ENCODE measurements around the gene TMEM81. TPM values are rescaled to one million over a fixed set of nuclear protein-coding genes. Genes with fewer than 3 reads are reported as not detected.

TMEM81 gene
- polyA plus RNA-seq, 1 experiment: 1.5 TPM

DNA sequence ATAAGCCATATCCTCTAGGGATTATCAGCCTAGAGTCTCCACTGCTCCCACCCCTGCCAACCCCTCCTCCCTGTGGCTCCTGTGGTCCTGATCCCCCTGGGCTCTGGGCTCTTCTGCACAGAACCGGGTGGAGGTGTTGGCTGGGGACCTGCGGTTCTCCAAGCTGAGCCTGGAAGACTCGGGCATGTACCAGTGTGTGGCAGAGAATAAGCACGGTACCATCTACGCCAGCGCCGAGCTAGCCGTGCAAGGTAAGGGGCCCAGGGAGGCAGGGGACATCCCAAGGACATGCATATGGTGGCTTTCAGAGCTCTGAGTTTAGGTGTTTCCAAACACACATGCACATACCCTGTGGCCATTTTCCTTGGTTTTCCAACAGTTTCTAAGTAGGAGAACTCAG, 21.9 kb downstream of the TMEM81 start:
- TF ChIP-seq CTCF (IDR thresholded peaks at IDR 0.05; ENCODE audit: insufficient read depth, low read depth, low read length): no peak
- H3K4me3 ChIP-seq (ENCODE audit: low read depth, low read length): no peak overlapping the region
- no peaks in the 10 kb centered on the region; the same call in none of the 2 replicates for H3K27me3 ChIP-seq (ENCODE audit: control insufficient read depth, insufficient read depth, low read length)
- ChIA-PET CTCF (interaction anchor here (0.7 to 4.9 kb wide), 27 partner anchors 9 to 255 kb away, joined by 3 to 116 read pairs (median 9); no protein-coding TSS in a partner anchor), POLR2A (no interaction called here)
- no peaks in the 10 kb centered on the region for H3K36me3 ChIP-seq (ENCODE audit: control insufficient read depth, insufficient read depth, low read length)
- no peak for DNase-seq (ENCODE audit: low read depth)

GRCh38 chr1:205061665-205062069, 22.6 kb downstream of the TMEM81 start:
- no peak overlapping the region for H3K4me3 ChIP-seq (ENCODE audit: low read depth, low read length)
- no peaks in the 10 kb centered on the region for H3K36me3 ChIP-seq (ENCODE audit: control insufficient read depth, insufficient read depth, low read length)
- no peak for DNase-seq (ENCODE audit: low read depth)
- CTCF ChIA-PET: interaction anchor here (0.6 to 4.9 kb wide), 49 partner anchors 9 to 383 kb away, joined by 3 to 116 read pairs (median 5); no protein-coding TSS in a partner anchor
- POLR2A ChIA-PET: no interaction called here
- no peaks in the 10 kb centered on the region; the same call in none of the 2 replicates for H3K27me3 ChIP-seq (ENCODE audit: control insufficient read depth, insufficient read depth, low read length)
- peak; percentile 91 for TF ChIP-seq CTCF (IDR thresholded peaks at IDR 0.05; ENCODE audit: insufficient read depth, low read depth, low read length)

DNA sequence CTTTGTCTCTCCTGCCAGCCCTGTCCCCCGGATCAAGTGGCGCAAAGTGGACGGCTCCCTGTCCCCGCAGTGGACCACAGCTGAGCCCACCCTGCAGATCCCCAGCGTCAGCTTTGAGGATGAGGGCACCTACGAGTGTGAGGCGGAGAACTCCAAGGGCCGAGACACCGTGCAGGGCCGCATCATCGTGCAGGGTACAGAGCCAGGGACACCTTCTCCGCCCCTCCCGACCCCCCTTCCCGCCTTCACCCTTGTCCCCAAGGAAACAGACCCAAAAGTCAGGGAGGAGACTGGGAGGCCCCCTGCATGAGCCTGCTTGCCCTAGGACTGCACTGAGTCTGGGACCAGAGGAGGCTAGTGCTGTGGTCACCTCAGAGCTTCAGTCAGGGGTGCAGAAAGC, 23.0 kb downstream of the TMEM81 start:
- H3K4me3 ChIP-seq (ENCODE audit: low read depth, low read length): no peak overlapping the region
- DNase-seq (ENCODE audit: low read depth): no peak
- ChIA-PET POLR2A (no interaction called here), CTCF (interaction anchor here (0.7 to 4.9 kb wide), 45 partner anchors 9 to 254 kb away, joined by 3 to 116 read pairs (median 5); no protein-coding TSS in a partner anchor)
- no peak for TF ChIP-seq CTCF (IDR thresholded peaks at IDR 0.05; ENCODE audit: insufficient read depth, low read depth, low read length)
- no peaks in the 10 kb centered on the region for H3K36me3 ChIP-seq (ENCODE audit: control insufficient read depth, insufficient read depth, low read length)
- H3K27me3 ChIP-seq (ENCODE audit: control insufficient read depth, insufficient read depth, low read length): no peaks in the 10 kb centered on the region; the same call in none of the 2 replicates

DNA sequence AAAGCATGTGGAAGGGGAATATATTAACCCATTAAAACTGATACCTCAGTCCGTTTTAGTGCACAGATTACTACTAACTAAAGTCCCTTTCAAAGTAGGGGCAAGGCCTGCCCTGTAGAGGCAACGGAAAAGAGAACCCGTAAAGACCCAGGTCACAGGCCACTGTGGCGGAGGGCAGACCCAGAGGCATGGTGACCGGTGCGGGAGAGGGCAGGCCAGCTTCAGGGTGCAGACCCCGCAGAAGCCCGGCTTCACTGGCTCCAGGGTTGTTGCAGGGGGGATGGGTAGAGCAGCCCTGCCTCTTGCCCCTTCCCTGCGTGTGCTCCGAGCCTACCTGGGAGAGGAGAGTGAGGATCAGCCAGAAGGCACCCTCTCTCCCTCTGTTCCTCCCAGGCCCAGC, 23.5 kb downstream of the TMEM81 start:
- TF ChIP-seq CTCF (IDR thresholded peaks at IDR 0.05; ENCODE audit: insufficient read depth, low read depth, low read length): no peak
- POLR2A ChIA-PET: no interaction called here

GRCh38 chr1:205059660-205060059, 24.6 kb downstream of the TMEM81 start:
- ChIA-PET CTCF (interaction anchor here (1.4 to 4.9 kb wide), 2 partner anchors 20 to 197 kb away, joined by 4 to 44 read pairs; no protein-coding TSS in a partner anchor), POLR2A (no interaction called here)
- H3K27me3 ChIP-seq (ENCODE audit: control insufficient read depth, insufficient read depth, low read length): peaks cover 3% of the 10 kb centered on the region; the same call in 1 of the 2 replicates
- no peak for TF ChIP-seq CTCF (IDR thresholded peaks at IDR 0.05; ENCODE audit: insufficient read depth, low read depth, low read length)
- no peaks in the 10 kb centered on the region for H3K36me3 ChIP-seq (ENCODE audit: control insufficient read depth, insufficient read depth, low read length)
- H3K4me3 ChIP-seq (ENCODE audit: low read depth, low read length): no peak overlapping the region
- no peak for DNase-seq (ENCODE audit: low read depth)

More for the DNA sequence above, 23.5 kb downstream of the TMEM81 start:
- DNase-seq (ENCODE audit: low read depth): no peak
- no peaks in the 10 kb centered on the region; the same call in 1 of the 2 replicates for H3K27me3 ChIP-seq (ENCODE audit: control insufficient read depth, insufficient read depth, low read length)
- CTCF ChIA-PET: interaction anchor here (0.6 to 4.9 kb wide), 28 partner anchors 8 to 254 kb away, joined by 3 to 116 read pairs (median 6); no protein-coding TSS in a partner anchor
- no peaks in the 10 kb centered on the region for H3K36me3 ChIP-seq (ENCODE audit: control insufficient read depth, insufficient read depth, low read length)
- H3K4me3 ChIP-seq (ENCODE audit: low read depth, low read length): no peak overlapping the region

Measured in BJ (cell line).